Panc1 (cell line): ENCODE results near the gene XYLT1.

Experiments
- CTCF ChIP-seq: fragments of 450-650 bp; IDR thresholded peaks from 2 replicates; pipeline ENCODE4 v1.5.1; 2017; ENCODE audit warnings: mild to moderate bottlenecking
- POLR2AphosphoS5 ChIP-seq: IDR thresholded peaks from 2 replicates; pipeline ENCODE4 v1.6.1; 2012; ENCODE audit warnings: mild to moderate bottlenecking, low read depth, low read length, moderate library complexity
- TCF7L2 ChIP-seq: IDR thresholded peaks from 2 replicates; pipeline ENCODE4 v1.6.1; 2011; ENCODE audit warnings: mild to moderate bottlenecking, low read depth, low read length, inconsistent platforms
- TF ChIP-seq, protein P1 (sequence below), 2 experiments: IDR thresholded peaks; 2 replicates each; pipeline ENCODE4 v1.6.1; 2011 to 2012; ENCODE audit warnings: low read depth in 2 of 2, control low read depth in 1 of 2, low read length in 1 of 2, mild to moderate bottlenecking in 1 of 2, moderate library complexity in 1 of 2; ENCODE audit not compliant: insufficient read depth in 1 of 2

GRCh38 chr16:17370731-17371285 is 100.0 kb downstream of the XYLT1 start:
- no peak for TF ChIP-seq POLR2AphosphoS5
- no peak for TF ChIP-seq CTCF
- TF ChIP-seq, protein P1, sequence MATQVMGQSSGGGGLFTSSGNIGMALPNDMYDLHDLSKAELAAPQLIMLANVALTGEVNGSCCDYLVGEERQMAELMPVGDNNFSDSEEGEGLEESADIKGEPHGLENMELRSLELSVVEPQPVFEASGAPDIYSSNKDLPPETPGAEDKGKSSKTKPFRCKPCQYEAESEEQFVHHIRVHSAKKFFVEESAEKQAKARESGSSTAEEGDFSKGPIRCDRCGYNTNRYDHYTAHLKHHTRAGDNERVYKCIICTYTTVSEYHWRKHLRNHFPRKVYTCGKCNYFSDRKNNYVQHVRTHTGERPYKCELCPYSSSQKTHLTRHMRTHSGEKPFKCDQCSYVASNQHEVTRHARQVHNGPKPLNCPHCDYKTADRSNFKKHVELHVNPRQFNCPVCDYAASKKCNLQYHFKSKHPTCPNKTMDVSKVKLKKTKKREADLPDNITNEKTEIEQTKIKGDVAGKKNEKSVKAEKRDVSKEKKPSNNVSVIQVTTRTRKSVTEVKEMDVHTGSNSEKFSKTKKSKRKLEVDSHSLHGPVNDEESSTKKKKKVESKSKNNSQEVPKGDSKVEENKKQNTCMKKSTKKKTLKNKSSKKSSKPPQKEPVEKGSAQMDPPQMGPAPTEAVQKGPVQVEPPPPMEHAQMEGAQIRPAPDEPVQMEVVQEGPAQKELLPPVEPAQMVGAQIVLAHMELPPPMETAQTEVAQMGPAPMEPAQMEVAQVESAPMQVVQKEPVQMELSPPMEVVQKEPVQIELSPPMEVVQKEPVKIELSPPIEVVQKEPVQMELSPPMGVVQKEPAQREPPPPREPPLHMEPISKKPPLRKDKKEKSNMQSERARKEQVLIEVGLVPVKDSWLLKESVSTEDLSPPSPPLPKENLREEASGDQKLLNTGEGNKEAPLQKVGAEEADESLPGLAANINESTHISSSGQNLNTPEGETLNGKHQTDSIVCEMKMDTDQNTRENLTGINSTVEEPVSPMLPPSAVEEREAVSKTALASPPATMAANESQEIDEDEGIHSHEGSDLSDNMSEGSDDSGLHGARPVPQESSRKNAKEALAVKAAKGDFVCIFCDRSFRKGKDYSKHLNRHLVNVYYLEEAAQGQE (IDR thresholded peaks at IDR 0.05; ENCODE audit: insufficient read depth in 1 of 2, low read depth in 2 of 2, low read length in 1 of 2), result no peak
- no peak for TF ChIP-seq TCF7L2
